Ramos (cell line): ENCODE measurements around the gene RPRD1B.
"Not testable (repeated sequence)": the region's sequence is repeated elsewhere in the genome, so short reads cannot be mapped to it uniquely, and the experiment has no call there.

ENCODE experiments used
- in situ Hi-C: fragments of 300-500 bp; cut with MboI; formaldehyde crosslinking; loops from one replicate; pipeline ENCODE4 v1.14.3; 2022; ENCODE audit warnings: low sequenced_read_pairs; ENCODE audit not compliant: unreplicated experiment

The RPRD1B gene

GRCh38 chr20:38092260-38092857 lies 58.8 kb downstream of the RPRD1B start:
- in situ Hi-C loops, result no loop called here

GRCh38 chr20:38092915-38093314 lies 59.4 kb downstream of the RPRD1B start:
- in situ Hi-C loops, result no loop called here

DNA sequence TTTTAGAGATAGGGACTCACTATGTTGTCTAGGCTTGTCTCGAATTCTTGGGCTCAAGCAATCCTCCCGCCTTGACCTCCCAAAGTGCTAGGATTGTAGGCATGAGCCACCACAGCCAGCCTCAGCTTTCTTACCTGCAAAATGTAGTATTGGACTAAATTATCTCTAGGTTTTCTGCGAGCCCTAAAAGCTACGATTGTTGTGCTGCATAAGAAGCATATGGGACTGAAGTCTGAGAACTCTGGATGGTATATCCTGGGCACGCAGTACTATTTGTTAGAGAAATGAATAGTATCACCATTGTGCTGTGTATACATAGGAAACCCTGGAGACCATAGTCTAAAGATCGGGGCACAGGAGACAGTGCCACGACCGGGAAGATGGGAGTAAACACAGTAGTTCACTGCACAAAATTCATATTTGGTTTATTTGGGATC lies 60.1 kb downstream of the RPRD1B start:
- in situ Hi-C loops, result no loop called here

- in situ Hi-C loops, result no loop called here
Measured at GRCh38 chr20:38094373-38094891, 60.9 kb downstream of the RPRD1B start.

DNA sequence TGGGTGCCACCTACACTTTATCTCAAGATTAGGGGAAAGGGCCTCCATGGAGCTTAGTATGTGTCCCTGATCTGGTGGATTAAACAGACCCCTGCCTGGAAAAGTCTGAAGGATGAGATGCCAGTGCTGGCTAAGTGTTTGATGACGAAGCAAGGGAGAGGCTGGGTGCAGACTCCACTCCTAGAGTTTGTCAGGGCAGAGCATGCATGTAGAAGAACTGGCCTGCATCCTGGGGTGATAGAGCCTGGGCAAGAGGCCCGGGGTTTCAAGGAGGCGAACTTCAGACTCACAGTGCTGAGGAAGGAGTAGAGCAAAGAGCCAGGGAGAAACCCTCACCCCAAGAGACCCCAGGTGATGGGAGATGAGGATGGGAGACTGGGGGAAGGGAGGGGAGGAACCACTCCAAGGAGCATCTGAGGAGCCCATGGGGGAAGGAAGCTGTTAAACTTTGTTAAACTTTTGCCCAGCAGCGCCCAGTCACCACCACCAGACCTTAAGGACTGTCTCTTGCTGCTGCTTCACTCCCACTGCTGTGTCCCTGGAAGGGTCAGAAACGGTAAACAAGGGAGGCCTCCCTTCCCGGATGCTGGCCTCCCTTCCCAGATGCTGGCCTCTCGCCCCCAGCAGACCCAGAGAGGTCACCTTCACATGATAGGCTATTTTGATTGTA lies 61.6 kb downstream of the RPRD1B start:
- in situ Hi-C loops, result no loop called here

DNA sequence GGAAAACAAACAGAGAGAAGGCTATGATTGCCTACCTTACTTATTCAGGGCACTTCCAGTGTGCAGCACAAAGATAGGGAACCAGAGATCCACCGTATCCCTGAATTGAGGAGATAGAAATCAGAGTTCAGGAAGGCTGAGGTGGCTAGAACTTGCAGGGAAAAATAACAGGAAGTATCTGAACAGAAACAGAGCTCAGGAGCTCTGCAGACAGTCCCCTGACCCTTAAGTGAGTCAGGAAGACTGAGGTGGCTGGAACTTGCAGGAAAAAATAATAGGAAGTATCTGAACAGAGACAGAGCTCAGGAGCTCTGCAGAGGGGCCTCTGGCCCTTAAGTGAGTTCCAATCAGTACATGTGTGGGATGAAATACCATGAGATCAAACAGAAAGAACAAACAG lies 65.4 kb downstream of the RPRD1B start:
- in situ Hi-C loops, result no loop called here

DNA sequence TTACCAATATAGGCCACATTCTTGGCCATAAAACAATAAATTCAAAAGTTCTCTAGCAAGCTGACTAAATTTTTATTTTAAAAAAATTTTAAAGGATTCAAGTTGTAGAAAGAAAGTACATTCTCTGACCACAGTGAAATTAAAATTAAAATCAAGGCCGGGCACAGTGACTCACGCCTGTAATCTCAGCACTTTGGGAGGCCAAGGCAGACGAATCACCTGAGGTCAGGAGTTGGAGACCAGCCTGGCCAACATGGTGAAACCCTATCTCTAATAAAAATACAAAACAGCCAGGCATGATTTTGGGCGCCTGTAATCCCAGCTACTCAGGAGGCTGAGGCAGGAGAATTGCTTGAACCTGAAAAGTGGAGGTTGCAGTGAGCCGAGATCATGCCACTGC lies 68.7 kb downstream of the RPRD1B start:
- in situ Hi-C loops, result not testable (repeated sequence)

- in situ Hi-C loops, result no loop called here
Measured at GRCh38 chr20:38104285-38104684, 70.7 kb downstream of the RPRD1B start.

DNA sequence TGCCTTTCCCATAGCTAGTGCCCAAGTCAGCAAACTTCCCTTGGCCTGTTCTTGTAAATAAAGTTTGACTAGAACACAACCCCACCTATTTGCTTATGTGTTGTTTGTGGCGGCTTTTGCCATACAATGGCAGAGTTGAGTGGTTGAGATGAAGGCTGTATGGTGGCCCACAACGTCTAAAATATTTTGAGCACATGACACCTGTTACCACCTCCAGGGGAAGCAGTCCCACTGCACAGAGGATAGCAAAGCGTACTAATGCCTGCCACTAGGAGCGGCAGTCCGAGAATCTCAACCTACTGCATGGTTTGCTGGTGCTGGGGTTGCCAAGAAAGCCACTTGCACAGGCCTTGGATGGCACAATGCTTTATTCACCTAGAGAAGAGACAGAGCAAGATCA lies 72.9 kb downstream of the RPRD1B start:
- in situ Hi-C loops, result no loop called here

DNA sequence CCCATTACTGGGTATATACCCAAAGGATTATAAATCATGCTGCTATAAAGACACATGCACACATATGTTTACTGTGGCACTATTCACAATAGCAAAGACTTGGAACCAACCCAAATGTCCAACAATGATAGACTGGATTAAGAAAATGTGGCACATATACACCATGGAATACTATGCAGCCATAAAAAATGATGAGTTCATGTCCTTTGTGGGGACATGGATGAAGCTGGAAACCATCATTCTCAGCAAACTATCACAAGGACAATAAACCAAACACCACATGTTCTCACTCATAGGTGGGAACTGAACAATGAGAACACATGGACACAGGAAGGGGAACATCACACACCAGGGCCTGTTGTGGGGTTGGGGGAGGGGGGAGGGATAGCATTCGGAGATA lies 73.8 kb downstream of the RPRD1B start:
- in situ Hi-C loops, result not testable (repeated sequence)

- in situ Hi-C loops, result not testable (repeated sequence)
Measured at GRCh38 chr20:38107916-38108315, 74.4 kb downstream of the RPRD1B start.

DNA sequence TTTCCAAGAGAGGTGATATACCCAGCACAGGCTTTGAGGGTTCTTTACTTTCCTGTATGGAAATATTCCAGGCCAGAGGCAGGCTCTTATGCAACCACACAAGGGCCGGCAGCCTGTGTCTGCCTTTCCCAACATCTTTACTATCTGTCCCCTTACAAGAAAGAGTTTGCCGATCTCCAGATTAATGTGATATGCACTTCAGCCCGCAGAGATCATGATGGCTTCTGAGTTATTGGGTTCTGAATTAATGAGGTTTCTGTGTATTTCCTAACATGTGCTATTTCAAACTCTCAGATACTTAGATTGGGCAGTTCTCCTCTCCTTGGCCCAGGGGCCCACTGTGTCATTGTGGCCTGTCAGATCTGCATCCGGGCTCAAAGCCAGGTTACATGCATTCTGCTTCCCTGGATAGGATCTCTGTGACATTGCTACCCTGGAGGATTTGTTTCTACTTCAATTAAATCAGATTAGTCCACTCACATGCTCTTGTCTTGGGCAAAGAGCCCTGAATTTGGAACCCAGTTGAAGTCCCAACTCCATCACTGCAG lies 75.0 kb downstream of the RPRD1B start:
- in situ Hi-C loops, result no loop called here

DNA sequence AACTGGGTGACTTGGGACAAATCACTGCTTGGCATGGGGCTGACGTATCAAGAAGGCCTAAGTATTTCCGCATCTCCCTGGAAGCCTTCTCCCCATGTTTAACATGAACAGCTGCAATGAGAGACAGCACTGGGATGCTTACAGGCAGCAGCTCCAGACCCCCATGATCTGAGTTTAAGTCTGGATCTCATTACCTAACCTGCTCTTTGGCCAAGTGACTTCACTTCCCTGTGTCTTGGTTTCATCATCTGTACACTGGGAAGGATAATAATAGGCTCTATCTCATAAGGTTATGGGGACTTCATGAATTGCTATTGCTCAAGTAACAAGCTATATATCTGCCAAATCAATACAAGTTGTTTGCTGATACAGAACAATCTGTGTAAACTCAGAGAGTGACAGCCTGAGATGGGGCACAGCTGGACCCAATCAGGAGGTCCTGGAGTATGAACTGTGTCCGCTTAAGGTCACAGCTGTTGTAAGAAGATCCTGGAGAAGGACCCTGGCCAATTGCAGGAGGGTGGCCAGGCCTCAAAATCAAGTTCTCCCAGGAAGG lies 75.5 kb downstream of the RPRD1B start:
- in situ Hi-C loops, result no loop called here

- in situ Hi-C loops, result no loop called here
Measured at GRCh38 chr20:38109591-38110524, 76.3 kb downstream of the RPRD1B start.

DNA sequence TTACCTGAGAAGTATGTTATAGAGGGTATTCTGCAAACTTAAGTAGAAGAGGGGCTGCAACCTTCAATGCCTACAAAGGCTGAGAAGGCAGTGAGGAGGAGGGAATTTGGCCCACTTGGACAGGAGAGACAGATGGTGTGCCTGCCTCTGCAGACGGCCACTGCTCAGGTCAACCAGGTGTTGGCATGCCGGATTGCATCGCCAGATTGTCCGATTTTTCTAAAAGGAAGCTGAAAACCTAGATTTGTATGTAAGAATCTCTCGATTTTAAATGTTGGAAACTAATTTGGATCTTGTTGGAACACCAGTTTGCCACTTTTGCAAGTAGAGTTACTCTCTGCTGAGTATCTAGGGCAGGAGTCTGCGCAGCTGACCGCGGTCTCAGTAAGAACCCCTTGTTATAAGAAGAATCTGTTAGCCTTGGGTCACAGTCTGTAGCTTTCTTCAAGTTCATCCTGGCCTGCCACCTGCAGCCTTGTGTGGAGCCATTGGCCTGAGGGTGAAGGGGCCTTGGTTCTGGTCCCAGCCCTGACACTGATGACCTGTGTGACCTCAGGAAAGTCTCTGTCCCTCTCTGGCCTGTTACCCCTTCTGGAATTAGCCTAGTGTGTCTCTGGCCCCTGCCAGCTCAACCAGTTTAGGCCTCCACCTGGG lies 77.1 kb downstream of the RPRD1B start:
- in situ Hi-C loops, result no loop called here

DNA sequence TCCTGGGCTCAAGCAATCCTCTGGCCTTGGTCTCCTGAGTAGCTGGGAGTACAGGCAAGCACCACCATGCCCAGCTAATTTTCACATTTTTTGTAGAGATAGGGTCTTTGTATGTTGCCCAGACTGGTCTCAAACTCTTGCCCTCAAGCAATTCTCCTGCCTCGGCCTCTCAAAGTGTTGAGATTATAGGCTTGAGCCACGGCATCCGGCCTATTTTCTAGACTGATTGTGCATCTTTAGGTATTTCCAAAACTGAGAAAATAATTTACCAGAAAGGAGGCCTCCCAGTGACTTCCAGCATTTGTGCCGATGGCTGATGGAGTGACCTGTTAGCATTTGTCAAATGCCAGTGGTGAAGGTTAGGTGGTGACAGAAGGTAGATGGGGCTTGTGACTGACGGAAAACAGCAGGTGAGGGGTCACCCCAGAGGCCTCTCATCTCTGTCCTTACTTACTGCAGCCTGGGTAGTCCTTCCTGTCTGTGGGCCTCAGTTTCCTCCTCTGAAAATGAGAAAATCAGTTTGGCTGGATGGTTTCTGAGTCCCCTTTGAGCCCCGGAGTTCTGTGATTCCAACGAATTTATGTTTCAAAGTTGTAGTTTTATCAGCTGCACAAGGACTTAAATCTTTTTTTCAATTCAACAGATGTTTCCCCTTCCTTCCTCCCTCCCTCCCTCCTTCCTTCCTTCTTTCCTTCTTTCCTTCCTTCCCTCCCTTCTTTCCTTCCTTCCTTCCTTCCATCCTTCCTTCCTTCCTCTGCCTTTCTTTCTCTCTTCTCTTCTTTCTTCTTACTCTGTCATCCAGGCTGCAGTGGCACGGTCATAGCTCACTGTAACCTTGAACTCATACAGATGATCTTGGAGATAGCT lies 78.1 kb downstream of the RPRD1B start:
- in situ Hi-C loops, result no loop called here

GRCh38 chr20:38112261-38112929 lies 78.8 kb downstream of the RPRD1B start:
- in situ Hi-C loops, result no loop called here

DNA sequence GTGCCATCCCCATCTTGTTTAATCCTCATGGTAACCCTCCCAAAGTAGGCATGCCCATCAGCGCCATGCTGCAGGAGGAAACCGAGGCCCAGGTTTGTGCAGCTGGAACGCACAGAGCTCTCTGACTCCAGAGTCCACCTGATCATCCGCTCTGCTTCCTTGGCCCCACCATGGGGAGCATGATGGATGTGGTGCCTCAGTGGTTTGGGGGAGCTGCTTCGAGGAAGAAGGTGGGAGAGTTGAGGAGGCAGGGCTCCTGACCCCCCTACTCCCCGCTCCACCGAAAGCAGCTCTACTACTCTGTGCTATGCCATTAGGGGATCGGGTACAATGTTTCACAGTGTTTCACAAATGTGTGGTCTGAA lies 79.4 kb downstream of the RPRD1B start:
- in situ Hi-C loops, result no loop called here
